ENCODE data around the gene ZSWIM9. TPM values are rescaled to one million over a fixed set of nuclear protein-coding genes. Genes with fewer than 3 reads are reported as not detected.

ZSWIM9 gene
- total and polyA plus RNA-seq, 8 donors: 1.3 to 28.0 (median 3.8) TPM

GRCh38 chr19:48123907-48124651 lies 46.4 kb upstream of the ZSWIM9 start:
- intact Hi-C loops (cut with DNase I; ENCODE audit: low total_unique reads): no loop called here
- H3K27me3 ChIP-seq: no peaks in the 10 kb centered on the region
- peak in 1 of 2 donors; percentile 59 for DNase-seq
- no peak overlapping the region for H3K4me3 ChIP-seq
- peaks cover 0 to 4% (median 0%) of the 10 kb centered on the region in 4 donors for H3K9me3 ChIP-seq
- H3K4me1 ChIP-seq: no peaks in the 10 kb centered on the region
- 53 to 70% (median 64%) methylated on average over 12 of the region's 12 CpGs for WGBS, 5 donors
- peaks cover 12 to 74% (median 61%) of the 10 kb centered on the region in 4 donors for H3K36me3 ChIP-seq
- H3K27ac ChIP-seq: no peak overlapping the region
- TF ChIP-seq CTCF (IDR thresholded peaks at IDR 0.05): no peak
- no peak for TF ChIP-seq EP300 (IDR thresholded peaks at IDR 0.05)
- TF ChIP-seq POLR2A (IDR thresholded peaks at IDR 0.05): no peak
- no peak for TF ChIP-seq POLR2AphosphoS5 (IDR thresholded peaks at IDR 0.05)

- H3K4me3 ChIP-seq: no peak overlapping the region
- no peaks in the 10 kb centered on the region for H3K27me3 ChIP-seq
- intact Hi-C loops (cut with DNase I; ENCODE audit: low total_unique reads): no loop called here
- H3K27ac ChIP-seq: no peak overlapping the region
- peaks cover 15 to 86% (median 77%) of the 10 kb centered on the region in 4 donors for H3K36me3 ChIP-seq
- no peaks in the 10 kb centered on the region for H3K4me1 ChIP-seq
- no peak for DNase-seq
- WGBS, 5 donors: 96 to 98% (median 98%) methylated on average over 6 of the region's 6 CpGs
- H3K9me3 ChIP-seq: no peaks in the 10 kb centered on the region
- TF ChIP-seq POLR2AphosphoS5 (IDR thresholded peaks at IDR 0.05) (no peak), EP300 (IDR thresholded peaks at IDR 0.05) (no peak), POLR2A (IDR thresholded peaks at IDR 0.05) (no peak), CTCF (IDR thresholded peaks at IDR 0.05) (no peak)
Measured at GRCh38 chr19:48127561-48127960, 42.9 kb upstream of the ZSWIM9 start.

GRCh38 chr19:48133094-48133493 lies 37.4 kb upstream of the ZSWIM9 start:
- Histone ChIP-seq H3K9me3 (no peaks in the 10 kb centered on the region), H3K36me3 (peaks cover 3 to 85% (median 64%) of the 10 kb centered on the region in 4 donors), H3K4me1 (no peaks in the 10 kb centered on the region), H3K27ac (no peak overlapping the region), H3K27me3 (no peaks in the 10 kb centered on the region), H3K4me3 (no peak overlapping the region)
- DNase-seq: no peak
- intact Hi-C loops (cut with DNase I; ENCODE audit: low total_unique reads): no loop called here
- TF ChIP-seq CTCF (IDR thresholded peaks at IDR 0.05) (no peak), POLR2AphosphoS5 (IDR thresholded peaks at IDR 0.05) (no peak), EP300 (IDR thresholded peaks at IDR 0.05) (no peak), POLR2A (IDR thresholded peaks at IDR 0.05) (no peak)
- WGBS, 5 donors: 80 to 96% (median 91%) methylated on average over 6 of the region's 6 CpGs

GRCh38 chr19:48135411-48135810 lies 35.1 kb upstream of the ZSWIM9 start:
- no peaks in the 10 kb centered on the region for H3K4me1 ChIP-seq
- no peak for TF ChIP-seq POLR2A (IDR thresholded peaks at IDR 0.05)
- TF ChIP-seq EP300 (IDR thresholded peaks at IDR 0.05): no peak
- TF ChIP-seq POLR2AphosphoS5 (IDR thresholded peaks at IDR 0.05): no peak
- TF ChIP-seq CTCF (IDR thresholded peaks at IDR 0.05): no peak
- 70 to 79% (median 76%) methylated on average over 8 of the region's 8 CpGs for WGBS, 5 donors

More at GRCh38 chr19:48135411-48135810, 35.1 kb upstream of the ZSWIM9 start:
- Histone ChIP-seq H3K36me3 (peaks cover 0 to 78% (median 51%) of the 10 kb centered on the region in 4 donors), H3K9me3 (no peaks in the 10 kb centered on the region), H3K27ac (no peak overlapping the region), H3K27me3 (no peaks in the 10 kb centered on the region), H3K4me3 (no peak overlapping the region)
- DNase-seq: no peak
- intact Hi-C loops (cut with DNase I; ENCODE audit: low total_unique reads): no loop called here
